Measurements from ENCODE around the gene TPSAB1.
"Not testable (repeated sequence)": the region's sequence is repeated elsewhere in the genome, so short reads cannot be mapped to it uniquely, and the experiment has no call there.

The TPSAB1 gene

GRCh38 chr16:1239575-1239974, 930 bp upstream of the TPSAB1 start:
- not testable (repeated sequence) for H3K4me3 ChIP-seq (ENCODE audit: extremely low read depth, insufficient read depth, low read length, poor library complexity, severe bottlenecking); H3K27ac ChIP-seq (ENCODE audit: low read depth, low read length, severe bottlenecking); H3K36me3 ChIP-seq (ENCODE audit: control insufficient read depth, insufficient read depth, low read length); H3K9me3 ChIP-seq (ENCODE audit: control insufficient read depth, low read length); H3K4me1 ChIP-seq (ENCODE audit: control insufficient read depth, insufficient read depth, low read length, poor library complexity, severe bottlenecking)
- WGBS, 2 experiments (ENCODE audit: insufficient coverage in 2 of 2) = 90 to 95% methylated on average over 2 to 6 of the region's 9 CpGs

- WGBS, 2 experiments (ENCODE audit: insufficient coverage in 2 of 2) = no CpG with 5 or more reads among the region's 15 CpGs
- not testable (repeated sequence) for H3K9me3 ChIP-seq (ENCODE audit: control insufficient read depth, low read length); H3K4me3 ChIP-seq (ENCODE audit: extremely low read depth, insufficient read depth, low read length, poor library complexity, severe bottlenecking); H3K36me3 ChIP-seq (ENCODE audit: control insufficient read depth, insufficient read depth, low read length); H3K4me1 ChIP-seq (ENCODE audit: control insufficient read depth, insufficient read depth, low read length, poor library complexity, severe bottlenecking); H3K27ac ChIP-seq (ENCODE audit: low read depth, low read length, severe bottlenecking)
Measured at GRCh38 chr16:1241081-1241480, 576 bp downstream of the TPSAB1 start.

- H3K36me3 ChIP-seq (ENCODE audit: control insufficient read depth, insufficient read depth, low read length); H3K4me3 ChIP-seq (ENCODE audit: extremely low read depth, insufficient read depth, low read length, poor library complexity, severe bottlenecking); H3K4me1 ChIP-seq (ENCODE audit: control insufficient read depth, insufficient read depth, low read length, poor library complexity, severe bottlenecking); H3K9me3 ChIP-seq (ENCODE audit: control insufficient read depth, low read length); H3K27ac ChIP-seq (ENCODE audit: low read depth, low read length, severe bottlenecking): not testable (repeated sequence)
- 77 to 83% methylated on average over 4 to 5 of the region's 11 CpGs for WGBS, 2 experiments (ENCODE audit: insufficient coverage in 2 of 2)
Measured at GRCh38 chr16:1243363-1243762, 2.9 kb downstream of the TPSAB1 start.

- not testable (repeated sequence) for H3K36me3 ChIP-seq (ENCODE audit: control insufficient read depth, insufficient read depth, low read length); H3K4me3 ChIP-seq (ENCODE audit: extremely low read depth, insufficient read depth, low read length, poor library complexity, severe bottlenecking); H3K27ac ChIP-seq (ENCODE audit: low read depth, low read length, severe bottlenecking); H3K9me3 ChIP-seq (ENCODE audit: control insufficient read depth, low read length); H3K4me1 ChIP-seq (ENCODE audit: control insufficient read depth, insufficient read depth, low read length, poor library complexity, severe bottlenecking)
- 76 to 88% methylated on average over 13 to 15 of the region's 32 CpGs for WGBS, 2 experiments (ENCODE audit: insufficient coverage in 2 of 2)
Measured at GRCh38 chr16:1243907-1244850, 3.7 kb downstream of the TPSAB1 start.

- no peak overlapping the region for H3K4me3 ChIP-seq (ENCODE audit: extremely low read depth, insufficient read depth, low read length, poor library complexity, severe bottlenecking)
- H3K4me1 ChIP-seq (ENCODE audit: control insufficient read depth, insufficient read depth, low read length, poor library complexity, severe bottlenecking) = no peaks in the 10 kb centered on the region
- 88 to 93% methylated on average over 1 to 7 of the region's 12 CpGs for WGBS, 2 experiments (ENCODE audit: insufficient coverage in 2 of 2)
- no peak overlapping the region for H3K27ac ChIP-seq (ENCODE audit: low read depth, low read length, severe bottlenecking)
- no peaks in the 10 kb centered on the region for H3K9me3 ChIP-seq (ENCODE audit: control insufficient read depth, low read length)
- H3K36me3 ChIP-seq (ENCODE audit: control insufficient read depth, insufficient read depth, low read length) = no peaks in the 10 kb centered on the region
Measured at GRCh38 chr16:1244881-1245280, 4.4 kb downstream of the TPSAB1 start.

- no peaks in the 10 kb centered on the region for H3K4me1 ChIP-seq (ENCODE audit: control insufficient read depth, insufficient read depth, low read length, poor library complexity, severe bottlenecking)
- 76 to 82% methylated on average over 19 to 21 of the region's 22 CpGs for WGBS, 2 experiments (ENCODE audit: insufficient coverage in 2 of 2)
Measured at GRCh38 chr16:1245452-1246020, 5.0 kb downstream of the TPSAB1 start.

GRCh38 chr16:1247903-1248537, 7.5 kb downstream of the TPSAB1 start:
- H3K36me3 ChIP-seq (ENCODE audit: control insufficient read depth, insufficient read depth, low read length); H3K4me1 ChIP-seq (ENCODE audit: control insufficient read depth, insufficient read depth, low read length, poor library complexity, severe bottlenecking); H3K27ac ChIP-seq (ENCODE audit: low read depth, low read length, severe bottlenecking); H3K9me3 ChIP-seq (ENCODE audit: control insufficient read depth, low read length); H3K4me3 ChIP-seq (ENCODE audit: extremely low read depth, insufficient read depth, low read length, poor library complexity, severe bottlenecking): not testable (repeated sequence)
- WGBS, 2 experiments (ENCODE audit: insufficient coverage in 2 of 2) = 84 to 88% methylated on average over 8 to 11 of the region's 14 CpGs

More at GRCh38 chr16:1245452-1246020, 5.0 kb downstream of the TPSAB1 start:
- H3K36me3 ChIP-seq (ENCODE audit: control insufficient read depth, insufficient read depth, low read length) = no peaks in the 10 kb centered on the region
- H3K9me3 ChIP-seq (ENCODE audit: control insufficient read depth, low read length) = no peaks in the 10 kb centered on the region
- no peak overlapping the region for H3K27ac ChIP-seq (ENCODE audit: low read depth, low read length, severe bottlenecking)
- no peak overlapping the region for H3K4me3 ChIP-seq (ENCODE audit: extremely low read depth, insufficient read depth, low read length, poor library complexity, severe bottlenecking)

- H3K4me1 ChIP-seq (ENCODE audit: control insufficient read depth, insufficient read depth, low read length, poor library complexity, severe bottlenecking); H3K36me3 ChIP-seq (ENCODE audit: control insufficient read depth, insufficient read depth, low read length); H3K9me3 ChIP-seq (ENCODE audit: control insufficient read depth, low read length); H3K27ac ChIP-seq (ENCODE audit: low read depth, low read length, severe bottlenecking); H3K4me3 ChIP-seq (ENCODE audit: extremely low read depth, insufficient read depth, low read length, poor library complexity, severe bottlenecking): not testable (repeated sequence)
- WGBS, 2 experiments (ENCODE audit: insufficient coverage in 2 of 2) = no CpG with 5 or more reads among the region's 43 CpGs
Measured at GRCh38 chr16:1249031-1249755, 8.7 kb downstream of the TPSAB1 start.

- H3K27ac ChIP-seq (ENCODE audit: low read depth, low read length, severe bottlenecking); H3K4me1 ChIP-seq (ENCODE audit: control insufficient read depth, insufficient read depth, low read length, poor library complexity, severe bottlenecking); H3K9me3 ChIP-seq (ENCODE audit: control insufficient read depth, low read length); H3K4me3 ChIP-seq (ENCODE audit: extremely low read depth, insufficient read depth, low read length, poor library complexity, severe bottlenecking); H3K36me3 ChIP-seq (ENCODE audit: control insufficient read depth, insufficient read depth, low read length): not testable (repeated sequence)
- WGBS, 2 experiments (ENCODE audit: insufficient coverage in 2 of 2) = no CpG with 5 or more reads among the region's 47 CpGs
Measured at GRCh38 chr16:1253701-1254364, 13.3 kb downstream of the TPSAB1 start.

- not testable (repeated sequence) for H3K4me3 ChIP-seq (ENCODE audit: extremely low read depth, insufficient read depth, low read length, poor library complexity, severe bottlenecking); H3K27ac ChIP-seq (ENCODE audit: low read depth, low read length, severe bottlenecking); H3K9me3 ChIP-seq (ENCODE audit: control insufficient read depth, low read length); H3K4me1 ChIP-seq (ENCODE audit: control insufficient read depth, insufficient read depth, low read length, poor library complexity, severe bottlenecking); H3K36me3 ChIP-seq (ENCODE audit: control insufficient read depth, insufficient read depth, low read length)
- 73 to 86% methylated on average over 1 to 2 of the region's 3 CpGs for WGBS, 2 experiments (ENCODE audit: insufficient coverage in 2 of 2)
Measured at GRCh38 chr16:1254821-1255220, 14.3 kb downstream of the TPSAB1 start.
